HG03460 (cell line): ENCODE results near the gene FUS.
"Not testable (repeated sequence)": the region's sequence is repeated elsewhere in the genome, so short reads cannot be mapped to it uniquely, and the experiment has no call there.

ENCODE experiments used
- ATAC-seq: cut with Tn5 transposase; IDR thresholded peaks from one replicate; pipeline ENCODE4 v1.9.1; 2021; ENCODE audit not compliant: unreplicated experiment

FUS gene

DNA sequence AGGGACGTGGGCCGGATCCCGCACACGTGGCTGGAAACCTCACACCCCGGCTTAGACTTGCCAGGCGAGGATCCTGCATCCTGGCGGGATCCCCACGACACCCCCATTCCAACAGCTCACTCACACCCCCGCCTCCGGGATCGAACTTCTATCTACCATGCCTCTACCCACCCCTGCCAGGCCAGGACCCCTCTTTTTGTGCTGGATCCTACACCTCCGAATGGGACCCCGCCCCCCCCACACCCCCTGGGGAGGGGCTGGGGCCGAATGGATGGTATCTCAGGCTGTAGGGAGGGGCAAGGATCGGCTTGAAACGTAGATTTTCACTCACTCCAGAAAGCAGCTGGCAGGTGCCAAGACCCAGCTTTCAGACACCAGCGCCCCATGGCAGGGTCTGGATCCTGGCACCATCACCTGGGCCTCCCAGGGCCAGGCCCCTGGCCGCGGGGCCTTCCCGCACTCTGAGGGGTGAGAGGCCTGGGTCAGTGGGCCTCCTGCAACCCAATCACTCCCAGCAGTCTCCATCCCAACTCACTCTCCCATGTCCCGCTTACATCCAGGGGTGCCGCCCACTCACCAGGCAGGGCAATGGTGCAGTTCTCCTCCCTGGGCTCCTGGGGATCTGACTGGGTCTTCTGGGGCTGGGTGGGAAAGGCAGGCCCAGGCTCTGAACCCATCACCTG, 36.8 kb upstream of the FUS start:
- ATAC-seq, result no peak

- no peak for ATAC-seq
These were observed 36.2 kb upstream of the FUS start for GRCh38 chr16:31143694-31144148.

- not testable (repeated sequence) for ATAC-seq
These were observed 35.5 kb upstream of the FUS start for GRCh38 chr16:31144418-31144817.

DNA sequence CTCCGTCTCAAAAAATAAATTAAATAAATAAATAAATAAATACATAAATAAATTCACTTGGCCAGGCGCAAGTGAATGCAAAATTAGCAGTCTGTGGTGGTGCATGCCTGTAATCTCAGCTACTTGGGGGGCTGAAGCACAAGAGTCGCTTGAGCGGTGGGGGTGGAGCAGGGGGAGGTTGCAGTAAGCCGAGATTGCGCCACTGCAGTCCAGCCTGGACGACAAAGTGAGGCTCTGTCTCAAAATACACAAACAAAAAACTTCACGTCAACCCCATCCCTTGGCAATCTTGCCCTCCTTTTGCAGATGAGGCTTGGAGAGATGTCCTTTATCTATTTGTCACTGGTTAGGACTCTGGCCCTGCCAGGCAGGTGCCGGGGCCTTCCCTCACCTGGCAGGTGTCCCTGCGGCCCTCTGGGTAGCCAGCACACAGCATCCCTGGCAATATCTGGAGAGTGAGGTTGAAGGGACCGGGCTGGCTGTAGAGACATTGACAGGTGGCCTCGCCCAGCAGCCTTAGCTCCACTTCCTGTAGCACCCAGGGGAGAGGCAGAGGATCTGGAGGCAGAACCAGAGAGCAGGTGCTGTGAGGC, 34.4 kb upstream of the FUS start:
- ATAC-seq, result no peak

DNA sequence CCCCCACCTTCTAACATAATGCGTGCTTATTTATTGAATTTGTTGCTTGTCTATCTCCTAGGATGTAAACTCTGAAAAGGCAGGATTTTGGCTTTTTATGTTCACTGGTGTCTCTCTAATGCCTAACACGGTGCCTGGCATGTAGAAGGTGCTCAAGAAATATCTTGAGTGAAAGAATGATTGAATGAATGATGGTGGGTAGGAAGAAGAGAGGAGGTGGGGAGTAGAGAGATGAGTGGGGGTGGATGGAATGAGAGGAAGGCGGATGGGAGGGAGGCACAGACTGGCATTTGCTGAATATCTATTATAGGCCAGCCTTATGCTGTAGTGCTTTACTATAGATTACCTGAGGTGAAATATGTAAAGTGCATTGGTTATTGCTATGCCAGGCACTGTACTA, 32.4 kb upstream of the FUS start:
- ATAC-seq, result no peak

- ATAC-seq, result no peak
These were observed 31.6 kb upstream of the FUS start for GRCh38 chr16:31148281-31148728.

DNA sequence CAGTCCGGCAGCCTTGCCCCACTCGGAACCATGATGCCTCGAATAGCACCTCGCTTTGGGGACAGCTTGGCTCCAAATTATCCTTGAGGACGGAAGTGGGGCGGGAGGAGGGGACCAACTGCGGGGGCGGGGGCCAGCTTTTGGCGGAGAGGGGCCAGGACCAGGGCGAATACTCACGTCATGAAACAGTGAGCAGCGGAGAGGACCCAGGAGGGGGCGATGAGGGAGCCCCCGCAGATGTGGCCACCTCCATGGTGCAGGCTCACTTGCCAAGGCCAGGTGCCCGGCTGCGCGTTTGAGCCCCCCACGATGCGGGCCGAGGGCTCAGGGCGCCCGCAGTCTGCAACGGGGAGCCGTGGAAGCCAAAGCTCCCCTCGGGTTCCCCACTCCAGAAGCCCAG, 31.0 kb upstream of the FUS start:
- ATAC-seq, result no peak

DNA sequence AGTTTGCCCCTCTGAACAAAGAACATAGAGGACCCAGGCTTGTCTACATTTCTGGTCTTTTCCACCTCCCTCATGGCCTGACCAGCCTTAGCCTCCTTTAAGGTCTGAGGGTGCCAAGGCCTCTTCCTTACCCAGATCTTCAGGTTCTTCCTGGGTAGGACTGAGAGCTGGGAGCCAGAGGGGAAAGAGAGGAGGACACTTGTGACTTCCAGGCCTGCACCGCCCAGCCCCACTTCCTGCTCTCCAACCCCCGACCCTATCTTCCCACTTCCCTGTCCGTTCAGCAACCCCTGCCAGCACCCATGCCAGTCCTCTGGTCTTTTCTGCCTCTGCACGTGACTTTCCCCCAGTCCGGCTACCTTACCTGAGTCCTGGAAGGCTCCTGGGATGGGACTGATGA, 30.6 kb upstream of the FUS start:
- ATAC-seq, result no peak

- ATAC-seq, result no peak
These were observed 29.7 kb upstream of the FUS start, which contains the start of gene PRSS36 for GRCh38 chr16:31149894-31150890. Gene PRSS36 (minus strand): TSS chr16:31150066. CDS start chr16:31150035, 31 bp downstream.

- ATAC-seq, result not testable (repeated sequence)
These were observed 29.0 kb upstream of the FUS start for GRCh38 chr16:31150976-31151375.

DNA sequence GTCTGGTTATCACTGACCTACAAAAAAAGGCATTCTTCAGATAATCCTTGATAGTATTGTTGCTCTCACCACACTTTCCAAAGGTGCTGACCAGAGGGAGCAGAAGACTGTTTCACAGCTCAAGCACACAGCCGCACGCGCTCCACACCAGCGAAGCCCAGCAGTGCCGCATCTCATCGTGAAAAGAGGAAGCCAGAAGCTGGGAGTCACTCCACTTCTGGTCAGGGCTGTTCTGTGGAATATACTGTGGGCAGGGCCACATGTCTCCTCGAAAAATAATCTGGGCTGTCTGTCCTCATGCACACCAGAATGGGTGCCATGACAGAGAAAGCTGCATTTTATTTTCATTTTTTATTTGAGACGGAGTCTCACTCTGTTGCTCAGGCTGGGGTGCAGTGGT, 22.8 kb upstream of the FUS start:
- ATAC-seq, result no peak

GRCh38 chr16:31167315-31167714, 12.6 kb upstream of the FUS start:
- ATAC-seq, result no peak

- ATAC-seq, result no peak
These were observed 11.1 kb upstream of the FUS start for GRCh38 chr16:31168848-31169247.

GRCh38 chr16:31170048-31170447, 9.9 kb upstream of the FUS start:
- ATAC-seq, result not testable (repeated sequence)

DNA sequence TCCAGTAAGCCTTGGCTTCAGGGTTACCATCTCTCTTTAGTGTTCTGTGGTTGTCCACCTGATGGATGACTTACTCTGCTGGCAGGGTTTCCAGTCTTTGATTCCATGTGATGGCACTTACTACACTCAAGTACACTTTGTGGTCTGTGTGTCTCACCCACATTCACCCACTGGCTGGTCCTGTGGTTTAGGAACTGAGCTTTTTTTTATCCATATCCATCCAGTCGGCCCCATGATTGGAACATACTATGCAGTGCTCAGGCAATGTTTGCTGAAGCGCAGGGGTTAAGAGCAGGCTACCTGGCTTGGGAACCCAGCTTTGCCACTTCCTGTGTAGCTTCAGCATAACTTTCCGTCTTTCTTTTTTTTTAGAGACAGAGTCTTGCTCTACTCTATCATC, 2.8 kb upstream of the FUS start:
- ATAC-seq, result no peak

GRCh38 chr16:31179219-31179746, 656 bp upstream of the FUS start:
- peak; percentile 1 for ATAC-seq

- no peak for ATAC-seq
These were observed 1.3 kb downstream of the FUS start for GRCh38 chr16:31181102-31181830.

GRCh38 chr16:31182391-31182790, 2.5 kb downstream of the FUS start:
- ATAC-seq, result no peak

DNA sequence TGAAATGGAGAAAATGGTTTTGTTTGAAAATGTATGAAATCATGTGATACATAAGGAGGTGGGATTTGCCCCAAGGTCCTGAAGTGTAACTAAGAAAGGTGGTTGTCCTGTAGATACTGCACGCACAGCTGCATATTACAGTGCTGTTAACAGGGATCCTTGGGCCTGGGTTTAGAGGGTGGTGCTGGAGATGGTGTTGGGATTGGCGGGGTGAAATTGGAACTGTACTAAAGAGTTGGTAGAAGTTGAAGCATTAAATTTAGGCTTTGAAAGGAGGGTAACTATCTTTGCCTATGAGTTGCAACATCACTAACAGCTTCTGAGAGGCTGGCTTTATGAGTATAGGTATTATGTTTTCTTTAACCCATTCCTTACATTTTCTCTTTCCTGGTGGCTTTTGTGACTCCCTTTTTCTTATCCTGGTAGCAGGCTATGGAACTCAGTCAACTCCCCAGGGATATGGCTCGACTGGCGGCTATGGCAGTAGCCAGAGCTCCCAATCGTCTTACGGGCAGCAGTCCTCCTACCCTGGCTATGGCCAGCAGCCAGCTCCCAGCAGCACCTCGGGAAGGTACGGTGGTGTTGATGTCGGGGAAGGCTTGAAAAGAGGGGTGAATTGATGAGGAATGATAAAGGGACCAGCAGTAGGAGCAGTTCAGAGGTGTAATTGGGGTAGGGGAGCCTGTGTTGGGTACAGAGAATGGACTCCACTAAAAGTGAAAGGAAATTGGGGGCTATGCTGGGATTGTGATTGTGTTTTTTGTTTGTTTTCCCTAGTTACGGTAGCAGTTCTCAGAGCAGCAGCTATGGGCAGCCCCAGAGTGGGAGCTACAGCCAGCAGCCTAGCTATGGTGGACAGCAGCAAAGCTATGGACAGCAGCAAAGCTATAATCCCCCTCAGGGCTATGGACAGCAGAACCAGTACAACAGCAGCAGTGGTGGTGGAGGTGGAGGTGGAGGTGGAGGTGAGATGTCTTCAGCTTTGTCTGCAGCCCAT, 3.8 kb downstream of the FUS start:
- ATAC-seq, result no peak
